Measurements from ENCODE around the gene RBBP5.

Gene RBBP5

DNA sequence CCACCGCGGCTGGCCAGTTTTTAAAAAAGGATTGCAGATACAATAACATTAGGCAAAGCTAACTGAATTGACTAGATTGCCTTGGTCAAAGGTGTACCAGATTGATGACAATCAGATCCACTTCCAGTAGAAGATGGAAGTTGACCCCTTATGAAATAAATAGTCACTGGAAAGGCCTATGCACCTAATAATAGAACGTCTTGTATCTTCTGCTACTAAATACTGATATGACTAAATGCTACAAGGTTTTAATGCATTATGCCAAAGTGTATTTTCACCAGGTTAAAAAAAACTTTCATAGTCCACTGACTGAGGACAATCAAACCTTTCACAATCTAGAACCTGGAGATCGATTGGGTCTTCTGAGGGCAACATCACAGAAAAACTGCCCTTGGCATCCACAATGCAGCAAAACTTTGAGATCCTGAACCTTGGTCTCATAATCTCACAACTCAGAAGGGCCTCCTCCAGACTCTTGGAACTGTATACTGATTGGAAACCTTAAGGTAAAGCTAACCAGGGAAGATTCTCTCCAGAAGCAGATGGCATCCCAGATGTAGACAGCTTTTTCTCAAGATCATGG is 7.8 kb upstream of the RBBP5 start:
- no peak for DNase-seq (ENCODE audit: low read depth)

DNA sequence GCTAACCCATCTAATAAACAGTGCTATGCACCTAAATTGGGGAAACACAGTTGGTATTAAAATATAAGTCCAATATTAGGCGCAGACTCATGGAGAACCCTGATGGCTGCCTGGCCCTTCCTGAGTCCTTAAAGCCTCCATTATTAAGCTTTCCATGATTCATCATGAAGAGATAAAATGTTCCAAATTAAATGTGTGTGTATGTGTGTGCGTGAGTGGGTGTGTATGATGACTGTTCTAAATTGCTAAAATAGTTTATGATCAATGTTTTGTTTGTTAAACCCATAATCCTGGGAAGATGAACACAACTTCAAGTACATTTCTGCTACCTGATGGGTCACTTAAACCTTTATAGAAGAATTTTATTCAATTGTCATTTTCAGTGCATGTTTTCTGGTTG is 6.3 kb upstream of the RBBP5 start:
- DNase-seq (ENCODE audit: low read depth) = no peak

DNA sequence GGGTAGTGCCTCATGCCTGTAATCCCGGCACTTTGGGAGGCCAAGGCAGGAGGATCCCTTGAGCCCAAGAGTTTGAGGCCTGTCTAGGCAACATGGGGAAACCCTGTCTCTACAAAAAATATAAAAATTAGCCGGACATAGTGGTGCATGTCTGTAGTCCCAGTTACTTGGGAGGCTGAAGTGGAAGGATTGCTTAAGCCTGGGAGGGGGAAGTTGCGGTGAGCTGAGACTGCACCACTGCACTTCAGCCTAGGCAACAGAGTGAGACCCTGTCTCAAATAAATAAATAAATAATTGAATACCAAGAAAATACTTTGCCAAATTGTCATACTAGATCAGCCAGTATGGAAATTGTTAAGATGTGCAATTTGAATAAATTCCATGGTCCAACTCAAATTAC is 5.9 kb upstream of the RBBP5 start:
- no peak for DNase-seq (ENCODE audit: low read depth)

DNA sequence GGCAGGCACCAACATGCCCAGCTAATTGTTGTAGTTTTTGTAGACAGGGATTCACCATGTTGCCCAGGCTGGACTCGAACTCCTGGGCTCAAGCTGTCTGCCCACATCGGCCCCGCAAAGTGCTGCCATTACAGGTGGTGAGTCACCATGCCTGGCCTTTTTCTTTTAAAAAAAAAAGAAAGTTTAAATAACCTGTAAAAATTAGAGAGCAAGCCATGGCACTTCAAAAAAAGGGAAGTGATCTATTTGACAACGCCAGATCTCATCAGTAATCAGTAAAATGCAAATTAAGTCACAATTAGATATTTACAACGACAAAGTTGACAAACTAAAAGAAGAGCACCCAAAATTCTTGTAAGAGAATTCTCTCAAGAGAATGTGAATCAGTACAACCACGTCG is 2.9 kb upstream of the RBBP5 start:
- no peak for DNase-seq (ENCODE audit: low read depth)

DNA sequence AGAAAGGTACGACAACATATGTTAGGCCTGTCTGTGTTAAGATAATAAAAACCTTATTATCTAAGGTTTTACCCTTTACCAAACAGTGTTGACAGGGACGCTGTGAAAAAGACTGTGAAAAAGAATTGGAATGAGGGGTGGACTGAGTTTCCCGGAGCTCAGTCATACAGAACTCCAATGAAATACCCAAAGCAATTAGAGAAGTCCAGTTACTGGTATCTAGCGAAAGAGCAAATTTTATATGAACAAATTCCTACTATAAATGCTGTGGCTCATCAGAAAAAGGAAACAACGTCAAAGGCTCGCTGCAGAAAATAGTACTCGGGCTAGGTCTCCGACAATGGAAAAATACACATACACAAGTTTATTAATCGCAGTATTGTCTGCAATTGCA is 708 bp upstream of the RBBP5 start:
- no peak for DNase-seq (ENCODE audit: low read depth)

DNA sequence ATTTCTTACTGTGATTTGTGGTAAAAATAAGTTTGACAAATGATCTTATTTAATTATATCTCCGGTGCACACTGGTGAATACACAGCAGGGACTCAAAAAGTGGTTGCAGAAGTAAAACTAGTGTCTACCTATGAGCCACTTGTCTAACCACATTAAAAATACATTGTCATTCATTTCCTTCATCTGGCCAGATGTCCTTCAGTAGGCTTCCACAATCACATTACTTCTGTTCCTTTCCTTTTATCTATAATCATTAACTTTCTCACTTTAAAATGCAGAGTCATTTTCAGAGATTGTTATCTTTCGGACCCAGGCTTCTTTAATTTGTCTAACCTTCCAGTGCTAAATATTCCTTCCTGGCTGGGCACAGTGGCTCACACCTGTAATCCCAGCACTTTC is 3.0 kb downstream of the RBBP5 start:
- no peak for DNase-seq (ENCODE audit: low read depth)

DNA sequence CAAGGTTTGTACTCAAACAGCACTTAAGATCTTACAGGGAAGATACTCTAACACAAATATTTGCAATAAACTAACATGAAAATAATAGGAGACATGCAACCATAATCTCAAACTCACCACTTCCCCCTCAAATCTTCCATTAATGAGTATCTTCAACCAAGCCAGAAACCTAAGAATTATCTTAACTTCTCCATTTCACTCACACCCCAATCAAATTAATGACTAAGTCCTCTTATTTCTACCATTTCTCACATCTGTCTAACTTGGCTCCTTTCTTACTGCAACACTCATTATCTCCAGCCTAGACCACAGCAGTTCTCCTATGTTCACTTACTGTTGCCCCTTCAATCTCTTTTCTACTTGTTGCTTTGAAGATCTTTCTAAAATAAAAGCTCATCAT is 10.4 kb downstream of the RBBP5 start:
- no peak for DNase-seq (ENCODE audit: low read depth)

DNA sequence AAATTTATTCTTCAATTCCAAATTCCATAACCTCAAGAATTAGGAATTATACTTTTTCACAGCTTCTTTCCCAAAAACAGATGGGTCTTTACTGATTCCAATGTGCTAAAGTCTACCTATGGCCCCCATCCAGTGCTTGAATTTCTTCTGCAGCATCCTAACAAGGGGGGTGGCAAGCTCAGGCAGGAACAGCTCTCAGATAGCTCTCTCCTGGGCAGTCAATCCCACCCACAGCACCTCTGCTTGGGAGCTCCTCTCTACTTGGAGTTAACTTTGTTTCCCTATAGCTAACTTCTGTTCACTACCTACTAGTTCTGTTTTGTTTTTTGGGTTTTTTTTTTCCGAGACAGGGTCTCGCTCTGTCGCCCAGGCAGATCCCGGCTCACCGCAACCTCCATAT is 12.1 kb downstream of the RBBP5 start:
- no peak for DNase-seq (ENCODE audit: low read depth)

DNA sequence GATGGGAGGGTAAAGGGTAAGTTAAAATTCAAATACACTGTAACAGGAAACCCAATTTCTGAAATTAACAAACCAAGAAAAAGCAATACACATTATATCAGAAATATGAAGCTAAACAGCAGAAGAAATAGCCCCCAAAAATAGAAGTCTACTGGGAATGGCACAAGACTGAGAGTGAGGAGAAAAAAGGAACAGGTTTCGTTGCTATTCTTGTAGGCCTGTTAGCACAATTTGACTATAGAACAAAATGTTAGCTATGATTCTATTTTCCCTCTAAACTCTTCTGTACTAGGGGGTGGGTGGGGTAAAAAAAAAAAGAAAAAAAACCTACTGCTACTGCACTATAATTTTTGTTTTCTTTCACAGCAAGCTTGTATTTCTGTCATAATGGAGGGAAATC is 12.5 kb downstream of the RBBP5 start:
- DNase-seq (ENCODE audit: low read depth) = no peak

DNA sequence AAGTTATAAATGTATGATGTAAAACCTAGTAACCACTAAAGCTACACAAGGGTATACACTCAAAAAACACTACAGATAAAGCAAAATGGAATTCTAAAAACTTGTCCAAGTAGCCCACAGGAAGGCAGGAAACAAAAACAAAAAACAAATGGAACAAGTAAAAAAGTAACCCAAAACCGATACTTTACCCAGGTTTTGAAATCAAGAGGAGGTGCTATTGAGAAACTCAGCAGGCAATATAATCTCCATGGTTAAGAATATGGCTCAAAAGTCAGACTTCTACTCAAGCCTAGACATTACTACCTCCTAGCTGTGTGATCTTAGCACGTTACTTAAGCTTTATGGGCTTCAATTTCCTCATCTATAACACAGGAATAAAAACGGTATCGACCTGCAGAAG is 13.3 kb downstream of the RBBP5 start:
- no peak for DNase-seq (ENCODE audit: low read depth)

DNA sequence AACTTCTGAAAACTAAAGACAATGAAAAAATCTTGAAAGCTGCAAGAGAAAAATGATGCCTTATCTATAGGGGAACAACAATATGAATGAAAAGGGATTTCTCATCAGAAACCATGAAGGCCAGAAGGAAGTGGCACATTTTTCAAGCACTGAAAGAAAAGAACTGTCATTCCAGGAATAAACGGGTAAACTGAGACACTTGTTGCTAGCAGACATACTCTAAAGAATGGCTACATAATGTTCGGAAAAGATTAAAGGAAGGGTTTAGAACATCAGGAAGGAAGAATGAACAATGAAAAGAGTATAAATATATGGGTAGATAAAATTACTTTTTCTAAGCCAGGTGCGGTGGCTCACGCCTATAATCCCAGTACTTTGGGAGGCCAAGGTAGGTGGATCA is 14.5 kb downstream of the RBBP5 start:
- no peak for DNase-seq (ENCODE audit: low read depth)

DNA sequence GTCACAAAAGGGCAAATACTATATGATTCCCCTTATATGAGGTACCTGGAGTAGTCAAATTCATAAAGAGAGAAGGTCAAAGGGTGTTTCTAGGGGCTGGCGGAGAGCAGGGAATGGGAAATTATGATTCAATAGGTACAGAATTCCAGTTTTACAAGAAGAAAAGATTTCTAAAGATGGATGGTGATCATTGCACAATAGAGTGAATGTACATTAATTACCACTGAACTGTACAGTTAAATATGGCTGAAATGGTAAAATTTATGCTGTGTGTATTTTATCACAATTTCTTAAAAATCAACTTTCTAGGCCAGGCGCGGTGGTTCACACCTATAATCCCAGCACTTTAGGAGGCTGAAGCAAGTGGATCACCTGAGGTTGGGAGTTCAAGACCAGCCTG is 19.4 kb downstream of the RBBP5 start:
- DNase-seq (ENCODE audit: low read depth) = no peak

DNA sequence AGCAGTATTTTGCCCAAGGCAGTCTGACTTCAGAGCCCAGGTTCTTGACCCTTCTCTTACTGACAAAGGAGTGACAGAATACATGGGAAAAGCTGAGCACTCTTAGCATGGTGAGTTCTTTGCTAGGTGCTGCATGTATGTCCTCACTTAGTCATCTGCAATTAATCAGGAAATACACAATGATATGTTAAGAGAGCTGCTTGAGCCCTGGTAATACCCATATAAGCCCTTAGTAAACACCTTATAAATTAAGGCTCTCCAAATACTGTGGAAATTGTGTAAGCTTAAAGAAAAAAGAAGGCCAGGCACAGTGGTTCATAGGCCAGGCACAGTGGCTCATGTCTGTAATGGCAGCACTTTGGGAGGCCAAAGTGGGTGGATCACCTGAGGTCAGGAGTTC is 23.5 kb downstream of the RBBP5 start:
- no peak for DNase-seq (ENCODE audit: low read depth)

DNA sequence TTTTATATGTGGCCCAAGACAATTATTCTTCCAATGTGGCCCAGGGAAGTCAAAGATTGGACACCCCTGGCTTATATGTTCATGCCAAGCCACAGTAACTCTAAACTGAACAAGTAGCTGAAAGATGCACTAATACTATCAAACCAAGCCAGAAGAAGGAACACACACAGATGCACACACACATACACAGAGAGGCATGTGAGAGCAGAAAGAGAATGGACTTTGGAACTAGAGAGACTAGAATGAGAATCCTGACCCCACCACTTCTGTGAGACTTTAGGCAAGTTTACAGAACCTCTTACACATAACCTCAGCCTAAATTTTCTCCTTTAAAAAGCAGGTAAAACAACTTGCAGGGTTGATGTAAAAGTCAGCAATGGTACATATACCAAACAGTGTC is 26.4 kb downstream of the RBBP5 start:
- no peak for DNase-seq (ENCODE audit: low read depth)

DNA sequence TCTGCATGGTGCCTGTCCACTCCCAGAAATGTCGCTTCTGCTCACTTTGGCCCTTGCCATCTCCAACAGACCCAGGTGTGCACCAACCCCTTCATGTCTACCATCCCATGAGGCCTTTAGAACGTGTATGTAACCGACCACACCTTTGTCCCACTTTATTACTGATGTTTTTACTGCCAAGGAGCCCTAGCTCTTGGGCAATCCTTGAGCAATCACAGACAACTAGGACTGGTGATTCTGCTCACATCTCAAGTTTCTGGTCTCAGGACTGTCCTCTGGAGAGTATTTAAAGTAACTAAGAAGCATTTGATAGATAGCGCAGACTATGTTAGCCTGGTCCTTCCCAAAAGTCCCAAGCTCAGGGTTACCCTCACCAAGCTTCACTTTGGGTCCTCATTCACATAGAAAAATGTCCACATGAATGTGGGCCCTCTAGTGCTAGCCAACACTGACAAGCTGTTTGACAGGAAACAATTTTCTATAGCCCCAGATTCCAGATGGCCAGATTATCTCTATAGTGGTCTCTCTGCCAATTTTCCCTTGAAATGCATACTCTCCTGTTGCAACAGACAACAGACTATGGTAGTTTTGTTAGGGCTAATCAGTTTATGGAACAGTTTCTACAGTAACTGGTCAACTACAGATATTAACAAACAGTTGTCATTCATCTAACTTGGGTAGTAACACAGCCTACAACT is 30.6 kb downstream of the RBBP5 start:
- no peak for DNase-seq (ENCODE audit: low read depth)

DNA sequence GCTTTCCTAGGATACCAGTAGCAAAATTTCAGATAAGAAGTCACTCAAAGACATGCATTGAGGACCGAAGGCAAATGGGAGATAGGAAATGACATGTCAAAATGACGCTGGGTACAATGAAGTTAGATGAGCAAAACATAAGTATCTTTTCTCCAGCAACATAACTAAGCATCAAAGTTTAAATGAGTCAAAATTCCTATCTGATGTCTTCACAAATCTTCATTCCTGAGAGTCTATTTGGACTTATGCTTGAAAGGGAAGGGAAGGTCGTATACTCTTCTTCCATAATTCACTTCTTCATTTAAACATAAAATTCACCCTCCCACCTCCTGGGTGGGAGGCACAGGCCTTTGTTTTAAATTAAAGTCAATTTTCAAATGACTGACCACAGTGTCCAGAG is 33.4 kb downstream of the RBBP5 start:
- no peak for DNase-seq (ENCODE audit: low read depth)

DNA sequence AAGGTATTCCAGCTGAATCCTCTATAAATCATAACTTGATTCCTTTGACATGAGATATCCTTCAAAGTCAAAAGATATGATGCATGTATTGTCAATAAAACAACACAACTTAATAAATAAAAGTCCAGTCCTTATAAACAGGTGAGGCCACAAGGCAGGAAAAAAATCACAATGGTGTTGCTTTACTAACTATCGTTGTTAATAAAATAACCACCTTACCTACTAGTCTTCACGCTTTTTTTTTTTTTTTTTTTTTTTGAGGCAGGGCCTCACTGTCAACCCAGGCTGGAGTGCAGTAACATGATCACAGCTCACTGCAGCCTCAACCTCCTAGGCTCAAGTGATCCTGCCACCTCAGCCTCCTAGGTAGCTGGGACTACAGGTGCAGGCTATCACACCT is 37.4 kb downstream of the RBBP5 start, which contains the start of gene TMEM81:
TSS of gene TMEM81 (minus strand) at position 101 of the 400 bp plus-strand sequence. CDS start 140 bp downstream, outside the sequence.
- no peak for DNase-seq (ENCODE audit: low read depth)

DNA sequence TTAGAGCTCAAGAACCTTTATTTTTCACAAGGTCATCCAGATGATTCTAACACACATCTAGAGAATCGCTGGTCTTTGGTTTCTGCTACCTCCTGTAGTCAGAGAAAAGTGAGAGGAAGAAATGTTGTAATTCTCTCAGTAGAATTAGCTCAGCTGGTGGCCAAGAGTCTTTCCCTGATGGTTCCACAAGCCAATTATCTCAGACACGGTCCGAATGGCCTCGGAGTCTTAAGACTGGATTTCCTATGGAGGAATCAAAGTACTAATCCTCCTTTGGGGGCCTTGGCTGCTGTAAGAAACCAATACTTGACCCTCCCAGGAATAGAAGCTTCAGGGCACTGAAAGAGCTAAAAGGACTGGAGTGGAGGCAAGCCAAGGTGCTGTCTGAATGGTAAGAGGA is 39.3 kb downstream of the RBBP5 start:
- no peak for DNase-seq (ENCODE audit: low read depth)

DNA sequence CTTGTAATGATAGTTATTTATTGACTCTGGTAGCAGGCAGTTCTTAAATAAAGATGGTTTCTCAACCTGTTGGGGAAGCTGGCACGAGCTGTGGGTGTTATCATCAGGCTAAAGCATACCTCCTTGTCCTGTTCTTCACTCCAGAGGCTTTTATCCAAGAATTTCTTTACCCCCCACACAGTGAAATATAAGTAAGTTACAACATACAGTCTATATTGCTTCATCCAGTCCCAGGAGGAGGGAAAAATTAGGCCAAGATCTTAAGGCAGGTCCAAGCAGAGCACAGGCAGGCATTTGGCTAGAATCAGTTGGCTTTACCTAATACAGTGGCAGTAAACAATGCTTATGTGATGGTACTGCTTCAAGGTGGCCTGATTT is 43.9 kb downstream of the RBBP5 start:
- no peak for DNase-seq (ENCODE audit: low read depth)

DNA sequence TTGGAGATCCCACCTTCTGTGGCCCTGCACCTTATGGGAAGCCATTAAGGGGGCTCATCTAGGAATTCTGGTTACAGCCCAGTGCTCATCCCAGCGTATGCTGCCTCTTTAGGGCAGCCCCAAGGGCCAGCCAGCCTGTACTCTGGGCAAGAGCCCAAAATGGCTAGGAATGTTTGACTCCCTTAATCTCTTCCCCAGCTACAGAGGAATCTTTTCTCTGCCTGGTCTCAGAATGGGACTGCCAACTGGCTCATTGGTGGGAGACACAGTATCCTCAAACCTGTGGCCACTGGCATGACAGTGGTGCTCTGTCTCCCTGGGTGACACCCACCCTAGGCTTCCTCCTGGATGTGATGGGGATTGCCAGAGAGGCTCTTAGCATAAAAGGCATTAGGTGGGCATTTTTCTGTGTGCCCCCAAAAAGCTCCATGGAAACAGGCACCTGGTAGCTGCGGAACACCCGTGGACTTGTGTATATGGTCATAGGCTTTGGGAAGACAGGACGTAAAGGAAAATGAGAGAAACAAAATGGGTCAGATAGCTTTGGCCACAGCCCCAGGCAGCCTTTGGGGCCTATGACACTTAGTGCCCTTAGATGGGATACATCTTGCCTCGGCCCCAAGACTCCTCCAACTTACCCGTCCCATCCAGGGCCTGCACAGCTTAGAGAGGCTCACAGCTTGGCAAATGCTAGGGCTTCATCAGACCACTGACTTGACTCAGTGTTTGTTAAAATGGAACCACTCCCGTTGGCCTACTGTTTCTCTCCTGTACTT is 44.4 kb downstream of the RBBP5 start:
- DNase-seq (ENCODE audit: low read depth) = no peak

DNA sequence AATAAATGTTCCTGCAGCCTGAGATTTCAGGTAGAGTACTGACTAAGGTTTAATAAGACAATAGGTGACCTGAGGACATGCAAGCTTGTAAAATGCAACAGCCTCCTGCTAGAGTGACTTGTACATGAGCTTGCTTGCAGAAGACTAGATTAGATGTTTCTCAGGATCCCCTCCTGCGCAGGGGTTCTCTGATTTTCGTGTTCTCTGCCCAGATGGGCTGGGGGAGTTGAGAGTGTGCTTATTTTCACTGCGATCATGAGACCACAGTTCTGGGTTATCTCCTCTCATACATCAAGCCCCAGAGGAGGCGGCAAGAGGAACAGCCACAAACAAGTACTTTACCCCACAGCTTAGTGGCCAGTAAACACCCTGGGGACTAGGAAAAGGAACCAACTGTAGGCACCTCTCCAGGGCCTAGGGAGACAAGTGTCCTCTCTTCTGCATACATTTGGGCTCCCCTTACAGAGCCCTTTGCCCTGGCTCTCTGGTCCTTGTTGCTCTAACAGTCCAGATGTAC is 45.5 kb downstream of the RBBP5 start:
- DNase-seq (ENCODE audit: low read depth) = no peak

DNA sequence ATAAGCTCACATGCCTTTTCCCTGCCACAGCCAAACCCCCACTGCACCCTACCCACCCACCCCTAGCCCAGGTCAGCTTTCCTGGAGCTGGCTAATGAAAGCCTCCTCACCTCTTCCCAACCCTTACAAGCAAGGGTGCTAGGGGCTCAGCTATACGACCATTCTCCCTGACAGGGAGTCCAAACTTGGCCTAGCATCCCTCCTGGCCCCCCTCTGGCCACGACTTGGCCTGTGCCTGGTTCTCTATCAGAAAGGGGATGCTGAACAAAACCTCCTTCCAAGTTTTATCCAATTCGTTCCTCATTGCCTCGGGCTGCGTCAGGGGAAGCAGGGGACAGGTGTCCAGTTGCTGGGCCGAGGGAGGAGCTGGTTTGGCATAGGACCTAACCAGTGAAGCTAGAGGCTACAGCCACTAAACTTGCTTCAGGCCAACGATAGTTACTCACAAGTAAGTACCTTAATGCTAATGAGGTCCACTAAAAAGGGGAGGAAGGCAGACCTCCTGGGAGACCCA is 46.1 kb downstream of the RBBP5 start:
- no peak for DNase-seq (ENCODE audit: low read depth)

DNA sequence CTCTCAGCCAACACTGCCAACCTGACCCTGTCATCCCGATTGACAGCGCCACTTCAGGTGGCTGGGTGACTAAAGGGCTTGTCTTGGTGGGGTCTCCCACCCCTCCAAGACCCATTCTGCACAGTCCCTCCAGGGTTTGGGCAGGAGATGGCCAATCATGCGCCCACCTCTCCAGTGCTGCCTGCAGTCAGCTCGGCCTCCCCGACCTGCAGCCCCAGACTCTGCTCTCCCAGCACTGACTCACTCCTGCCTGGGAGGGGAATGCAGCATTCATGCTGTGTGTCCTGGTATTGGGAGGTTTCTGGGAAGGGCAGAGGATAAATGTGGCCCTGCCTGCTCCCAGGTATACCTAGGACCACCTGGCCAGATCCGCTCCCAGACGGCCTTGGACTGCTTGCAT is 47.3 kb downstream of the RBBP5 start:
- DNase-seq (ENCODE audit: low read depth) = no peak
